ENCODE data around the gene IPCEF1.

- TF ChIP-seq EP300 (IDR thresholded peaks at IDR 0.05) (no peak), CTCF (IDR thresholded peaks at IDR 0.05) (no peak)
Observed at GRCh38 chr6:154111025-154111424, 245.6 kb downstream of the IPCEF1 start.

All from suprapubic skin (tissue), 3 donors.